HG02852 (cell line): ENCODE measurements around the gene ARHGAP1.

Experiments
- ATAC-seq: cut with Tn5 transposase; IDR thresholded peaks from one replicate; pipeline ENCODE4 v1.9.1; 2021; ENCODE audit warnings: mild to moderate bottlenecking, moderate library complexity; ENCODE audit not compliant: unreplicated experiment

ARHGAP1 gene

DNA sequence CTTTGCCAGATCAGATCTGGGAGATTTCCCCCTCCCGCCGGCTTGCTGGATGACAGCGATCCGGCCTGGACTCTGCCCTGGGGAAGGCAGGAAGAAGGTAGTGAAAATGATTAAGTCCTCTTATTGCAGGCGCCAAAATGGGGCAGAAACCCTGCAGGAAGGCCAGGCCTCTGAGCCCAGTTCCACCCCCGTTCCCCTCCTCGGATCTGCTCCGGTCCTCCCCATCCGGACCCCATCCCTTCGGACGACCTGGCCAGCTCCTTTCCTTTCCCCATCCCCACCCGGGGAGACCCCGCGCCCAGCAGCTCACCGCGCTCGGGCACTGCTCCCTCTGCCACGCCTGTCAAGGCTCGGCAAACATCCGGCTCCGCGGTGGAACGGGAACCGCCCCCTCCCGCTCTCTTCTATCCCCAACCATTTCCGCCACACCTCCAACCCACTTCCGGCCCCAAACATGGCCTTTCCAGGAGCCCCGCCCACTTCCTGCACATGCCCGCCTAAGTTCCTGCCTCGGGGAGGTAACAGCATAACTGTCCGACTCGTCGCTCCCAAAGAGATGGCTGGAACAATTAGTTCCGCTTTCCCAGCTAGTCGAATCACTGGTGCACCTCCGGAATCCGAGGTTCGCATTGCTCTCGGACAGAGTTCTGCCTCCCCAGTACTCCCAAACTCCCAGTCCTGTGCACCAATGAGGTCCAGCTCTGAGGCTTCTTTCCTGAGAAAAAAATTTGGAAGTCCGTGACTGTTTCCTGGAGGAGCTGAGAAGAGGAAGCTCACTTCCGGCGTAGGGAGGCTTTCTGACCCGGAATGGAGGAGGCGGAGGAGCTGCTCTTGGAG is at the start of gene ARHGAP1, which contains the start of gene ZNF408:
ARHGAP1 (minus strand) TSS at position 379 of the 837 bp plus-strand sequence. CDS start 4,512 bp downstream, outside the sequence.
ZNF408 (plus strand) TSS at position 791 of the 837 bp plus-strand sequence; CDS start at position 808, 17 bp downstream.
- ATAC-seq: peak; percentile 89

DNA sequence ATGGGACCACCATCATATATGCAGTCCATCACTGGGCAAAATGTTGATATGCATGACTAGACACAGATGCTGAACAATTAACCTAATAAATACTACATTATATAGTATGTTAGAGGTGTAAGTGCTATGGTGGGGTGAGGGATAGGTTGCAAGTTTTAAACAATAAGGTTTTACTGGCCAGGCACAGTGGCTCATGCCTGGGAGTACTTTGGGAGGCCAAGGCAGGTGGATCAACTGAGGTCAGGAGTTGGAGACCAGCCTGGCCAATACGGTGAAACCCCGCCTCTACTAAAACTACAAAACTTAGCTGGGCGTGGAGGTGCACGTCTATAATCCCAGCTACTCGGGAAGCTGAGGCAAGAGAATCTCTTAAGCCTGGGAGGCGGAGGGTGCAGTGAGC is 46.7 kb upstream of the ARHGAP1 start:
- no peak for ATAC-seq

DNA sequence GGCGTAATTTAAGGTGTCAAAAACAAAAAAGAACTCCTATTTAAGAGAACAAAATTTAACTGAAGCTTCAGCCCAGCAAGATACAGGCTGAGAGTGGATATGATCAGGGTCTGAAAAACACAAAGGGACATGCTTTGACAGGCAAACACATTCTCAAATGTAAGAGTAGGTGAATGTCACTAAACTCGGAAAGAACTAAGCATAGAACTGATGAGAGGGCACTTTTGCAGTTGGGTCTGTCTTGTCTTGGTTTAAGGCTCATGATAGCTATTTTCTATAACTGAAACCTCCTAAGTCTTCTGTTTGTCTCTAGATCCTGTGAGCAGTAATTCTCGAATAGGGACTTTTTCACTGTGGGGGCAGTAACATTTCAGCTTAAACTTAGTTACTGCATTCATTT is 45.6 kb upstream of the ARHGAP1 start:
- ATAC-seq: no peak

GRCh38 chr11:46745328-46745727 is 44.9 kb upstream of the ARHGAP1 start:
- no peak for ATAC-seq

- no peak for ATAC-seq
Observed at GRCh38 chr11:46743693-46744339, 43.4 kb upstream of the ARHGAP1 start.

GRCh38 chr11:46743043-46743442 is 42.6 kb upstream of the ARHGAP1 start:
- ATAC-seq: no peak

GRCh38 chr11:46741600-46742484 is 41.4 kb upstream of the ARHGAP1 start:
- no peak for ATAC-seq

DNA sequence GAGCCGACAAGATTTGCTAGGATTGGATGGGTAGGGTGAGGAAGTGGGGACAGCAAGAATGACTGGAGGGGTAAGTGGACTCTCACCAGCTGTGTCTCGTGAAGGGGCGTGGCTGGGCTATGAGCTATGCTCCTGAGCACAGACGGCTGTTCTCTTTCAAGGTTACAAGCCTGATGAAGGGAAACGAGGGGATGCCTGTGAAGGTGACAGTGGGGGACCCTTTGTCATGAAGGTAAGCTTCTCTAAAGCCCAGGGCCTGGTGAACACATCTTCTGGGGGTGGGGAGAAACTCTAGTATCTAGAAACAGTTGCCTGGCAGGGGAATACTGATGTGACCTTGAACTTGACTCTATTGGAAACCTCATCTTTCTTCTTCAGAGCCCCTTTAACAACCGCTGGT is 38.5 kb upstream of the ARHGAP1 start:
- no peak for ATAC-seq

DNA sequence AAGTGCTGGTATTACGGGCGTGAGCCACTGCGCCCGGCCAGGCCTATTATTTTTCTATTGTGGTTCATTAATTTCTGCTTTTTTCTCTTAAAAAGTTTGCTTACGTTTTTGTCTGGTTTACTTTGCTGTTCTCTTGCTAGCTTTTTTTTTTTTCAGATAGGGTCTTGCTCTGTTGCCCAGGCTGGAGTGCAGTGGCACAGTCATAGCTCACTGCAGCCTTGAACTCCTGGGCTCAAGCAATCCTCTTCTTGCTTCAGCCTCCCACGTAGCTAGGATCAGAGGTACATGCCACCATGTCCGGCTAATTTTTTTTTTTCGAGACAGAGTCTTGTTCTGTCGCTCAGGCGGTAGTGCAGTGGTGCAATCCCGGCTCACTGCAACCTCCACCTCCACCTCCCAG is 37.3 kb upstream of the ARHGAP1 start:
- no peak for ATAC-seq

GRCh38 chr11:46736615-46737014 is 36.2 kb upstream of the ARHGAP1 start:
- ATAC-seq: no peak

- no peak for ATAC-seq
Observed at GRCh38 chr11:46736146-46736545, 35.7 kb upstream of the ARHGAP1 start.

- no peak for ATAC-seq
Observed at GRCh38 chr11:46733234-46733633, 32.8 kb upstream of the ARHGAP1 start.

- ATAC-seq: no peak
Observed at GRCh38 chr11:46731545-46731944, 31.1 kb upstream of the ARHGAP1 start.

GRCh38 chr11:46729110-46730027 is 28.9 kb upstream of the ARHGAP1 start:
- no peak for ATAC-seq

DNA sequence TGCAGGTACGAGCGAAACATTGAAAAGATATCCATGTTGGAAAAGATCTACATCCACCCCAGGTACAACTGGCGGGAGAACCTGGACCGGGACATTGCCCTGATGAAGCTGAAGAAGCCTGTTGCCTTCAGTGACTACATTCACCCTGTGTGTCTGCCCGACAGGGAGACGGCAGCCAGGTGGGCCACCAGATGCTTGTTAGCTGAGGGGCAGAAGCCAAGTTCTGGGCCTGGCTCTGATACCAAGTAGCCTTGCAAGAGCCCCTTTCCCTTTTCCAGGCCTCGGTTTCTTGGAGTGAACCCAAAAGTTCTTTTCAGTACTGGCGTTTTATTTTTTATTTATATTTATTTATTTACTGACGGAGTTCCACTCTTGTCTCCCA is 28.2 kb upstream of the ARHGAP1 start:
- no peak for ATAC-seq

DNA sequence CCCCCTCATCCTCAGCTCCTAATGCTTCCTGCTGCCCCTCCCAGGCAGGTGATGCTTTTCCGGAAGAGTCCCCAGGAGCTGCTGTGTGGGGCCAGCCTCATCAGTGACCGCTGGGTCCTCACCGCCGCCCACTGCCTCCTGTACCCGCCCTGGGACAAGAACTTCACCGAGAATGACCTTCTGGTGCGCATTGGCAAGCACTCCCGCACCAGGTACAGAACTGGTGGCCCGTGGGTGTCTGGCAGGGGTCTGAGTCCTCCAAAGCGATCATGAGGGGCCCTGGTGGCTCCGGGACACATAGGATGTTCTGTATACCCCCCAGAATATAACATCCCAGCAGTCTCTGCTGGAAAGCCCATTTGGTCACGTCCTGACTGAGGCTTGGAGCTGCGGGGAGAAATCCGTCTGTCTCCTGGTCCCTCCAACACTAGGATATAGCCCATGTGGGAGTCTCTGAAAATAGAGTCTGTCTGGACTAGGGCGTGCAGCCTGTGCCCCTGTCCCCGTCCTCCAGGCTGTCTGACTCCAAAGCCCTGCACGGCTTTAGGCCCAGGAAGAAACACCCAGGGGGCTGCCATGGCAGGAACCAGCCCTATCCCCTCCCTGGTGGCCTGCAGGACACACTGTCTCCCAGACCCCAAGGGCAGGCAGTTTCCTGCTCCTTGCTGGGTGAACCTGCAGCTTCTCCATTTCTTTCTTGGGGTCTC is 27.7 kb upstream of the ARHGAP1 start:
- no peak for ATAC-seq

DNA sequence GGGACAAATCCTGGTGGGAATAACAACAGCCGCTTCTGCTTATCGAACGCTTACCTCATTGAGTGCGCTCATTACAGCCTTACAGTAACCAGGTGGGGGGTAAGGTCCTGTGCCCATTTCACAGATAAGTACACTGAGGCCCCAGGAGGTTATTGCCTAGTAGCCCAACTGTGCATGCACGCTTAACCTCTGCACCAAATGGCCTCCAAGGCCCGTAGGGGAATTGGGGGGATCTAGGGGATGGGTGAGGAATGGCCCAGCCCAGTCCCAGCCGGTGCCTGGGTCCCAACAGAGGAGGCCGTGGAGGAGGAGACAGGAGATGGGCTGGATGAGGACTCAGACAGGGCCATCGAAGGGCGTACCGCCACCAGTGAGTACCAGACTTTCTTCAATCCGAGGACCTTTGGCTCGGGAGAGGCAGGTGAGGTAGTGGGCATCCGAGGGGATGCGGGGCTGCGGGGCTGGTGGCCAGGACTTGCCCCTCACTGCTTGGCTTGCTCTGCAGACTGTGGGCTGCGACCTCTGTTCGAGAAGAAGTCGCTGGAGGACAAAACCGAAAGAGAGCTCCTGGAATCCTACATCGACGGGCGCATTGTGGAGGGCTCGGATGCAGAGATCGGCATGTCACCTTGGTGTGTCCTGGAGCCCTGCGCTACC is 25.9 kb upstream of the ARHGAP1 start:
- ATAC-seq: no peak

GRCh38 chr11:46725338-46726205 is 25.2 kb upstream of the ARHGAP1 start:
- ATAC-seq: no peak
